Right lobe of liver (tissue), 4 donors: ENCODE data around the gene MOB1A.

Source experiments
- POLR2A ChIP-seq: fragments of 450-650 bp; IDR thresholded peaks from one replicate; pipeline ENCODE4 v1.6.1; 2017; ENCODE audit warnings: antibody characterized with exemption, mild to moderate bottlenecking
- TF ChIP-seq, protein P1 (sequence below), 4 donors: fragments of 200-600 bp in 3 of 4; fragments of 450-650 bp in 1 of 4; IDR thresholded peaks; one replicate each; pipeline versions ENCODE4 v1.5.1 to v1.8.0; 2016 to 2022; ENCODE audit warnings: antibody characterized with exemption in 4 of 4, mild to moderate bottlenecking in 2 of 4
- donor health status: DM: no; HTN: no; CAD: no.
- donor health status: DM: no; HTN: no; CAD: no.
- donor health status: DM: no; HTN: yes; CAD: no.

DNA sequence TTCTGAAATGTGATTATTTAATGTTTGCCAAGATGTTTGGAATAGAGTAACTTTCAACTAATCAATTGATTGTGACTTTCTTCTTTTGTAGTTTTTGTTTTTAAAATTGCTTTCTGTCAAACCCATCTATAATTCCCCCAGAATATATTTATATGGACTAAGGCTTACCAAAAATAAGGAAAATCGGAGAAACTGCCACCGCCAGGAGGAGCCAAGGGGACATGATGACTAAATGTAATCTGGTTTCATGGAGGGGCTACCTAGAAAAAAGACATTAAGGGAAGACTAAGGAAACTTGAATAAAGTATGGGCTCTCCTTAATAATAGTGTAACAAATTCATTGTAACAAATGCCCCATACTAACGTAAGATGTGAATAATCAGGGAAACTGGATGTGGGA is 50.5 kb downstream of the MOB1A start:
- TF ChIP-seq, protein P1, sequence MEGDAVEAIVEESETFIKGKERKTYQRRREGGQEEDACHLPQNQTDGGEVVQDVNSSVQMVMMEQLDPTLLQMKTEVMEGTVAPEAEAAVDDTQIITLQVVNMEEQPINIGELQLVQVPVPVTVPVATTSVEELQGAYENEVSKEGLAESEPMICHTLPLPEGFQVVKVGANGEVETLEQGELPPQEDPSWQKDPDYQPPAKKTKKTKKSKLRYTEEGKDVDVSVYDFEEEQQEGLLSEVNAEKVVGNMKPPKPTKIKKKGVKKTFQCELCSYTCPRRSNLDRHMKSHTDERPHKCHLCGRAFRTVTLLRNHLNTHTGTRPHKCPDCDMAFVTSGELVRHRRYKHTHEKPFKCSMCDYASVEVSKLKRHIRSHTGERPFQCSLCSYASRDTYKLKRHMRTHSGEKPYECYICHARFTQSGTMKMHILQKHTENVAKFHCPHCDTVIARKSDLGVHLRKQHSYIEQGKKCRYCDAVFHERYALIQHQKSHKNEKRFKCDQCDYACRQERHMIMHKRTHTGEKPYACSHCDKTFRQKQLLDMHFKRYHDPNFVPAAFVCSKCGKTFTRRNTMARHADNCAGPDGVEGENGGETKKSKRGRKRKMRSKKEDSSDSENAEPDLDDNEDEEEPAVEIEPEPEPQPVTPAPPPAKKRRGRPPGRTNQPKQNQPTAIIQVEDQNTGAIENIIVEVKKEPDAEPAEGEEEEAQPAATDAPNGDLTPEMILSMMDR (IDR thresholded peaks at IDR 0.05): no peak
- TF ChIP-seq POLR2A: no peak
